Smooth muscle cell (in vitro differentiated cells): Measurements from ENCODE around the gene ARHGEF2. TPM values are rescaled to one million over a fixed set of nuclear protein-coding genes. Genes with fewer than 3 reads are reported as not detected.

ENCODE experiments used
- DNase-seq: peaks from one replicate; lab custom pipeline; 2025; ENCODE audit not compliant: unreplicated experiment; lab: John Stamatoyannopoulos, UW
- H2AFZ ChIP-seq: fragments of 200-600 bp; sonication (generic); 2 replicates; pipeline ENCODE4 v1.6.0; 2016; ENCODE audit warnings: antibody characterized with exemption, low read depth, mild to moderate bottlenecking
- H3F3A ChIP-seq: fragments of 200-600 bp; sonication (generic); 2 replicates; pipeline ENCODE4 v1.6.0; 2017; ENCODE audit warnings: antibody characterized with exemption, low read depth
- H3K27ac ChIP-seq: fragments of 200-600 bp; sonication (generic); 2 replicates; pipeline ENCODE4 v1.5.1; 2016; ENCODE audit warnings: low read depth, mild to moderate bottlenecking
- H3K27me3 ChIP-seq: fragments of 200-600 bp; sonication (generic); 2 replicates; pipeline ENCODE4 v1.6.1; 2016; ENCODE audit warnings: low read depth, mild to moderate bottlenecking
- H3K36me3 ChIP-seq: fragments of 200-600 bp; sonication (generic); 2 replicates; pipeline ENCODE4 v1.5.1; 2016; ENCODE audit warnings: low read depth
- H3K4me1 ChIP-seq: fragments of 200-600 bp; sonication (generic); 2 replicates; pipeline ENCODE4 v1.5.1; 2016; ENCODE audit warnings: low read depth
- H3K4me2 ChIP-seq: fragments of 200-600 bp; sonication (generic); 2 replicates; pipeline ENCODE4 v1.6.0; 2016; ENCODE audit warnings: mild to moderate bottlenecking
- H3K4me3 ChIP-seq: fragments of 200-600 bp; sonication (generic); 2 replicates; pipeline ENCODE4 v1.5.1; 2016; ENCODE audit warnings: mild to moderate bottlenecking
- H3K79me2 ChIP-seq: fragments of 200-600 bp; sonication (generic); 2 replicates; pipeline ENCODE4 v1.6.0; 2016; ENCODE audit warnings: low read depth, mild to moderate bottlenecking
- H3K9ac ChIP-seq: fragments of 200-600 bp; sonication (generic); 2 replicates; pipeline ENCODE4 v1.6.0; 2016; ENCODE audit warnings: low read depth
- H3K9me3 ChIP-seq: fragments of 200-600 bp; sonication (generic); replicated peaks from 2 replicates; pipeline ENCODE4 v1.5.1; 2016; ENCODE audit warnings: low read depth
- H4K20me1 ChIP-seq: fragments of 200-600 bp; sonication (generic); 2 replicates; pipeline ENCODE4 v1.6.0; 2016; ENCODE audit warnings: low read depth
- CTCF ChIP-seq: fragments of 200-600 bp; sonication (generic); IDR thresholded peaks from 2 replicates; pipeline ENCODE4 v1.5.1; 2017; ENCODE audit warnings: borderline replicate concordance, mild to moderate bottlenecking, antibody characterized with exemption; ENCODE audit not compliant: insufficient read depth, poor library complexity, severe bottlenecking
- WGBS: methylation state at CpG from one replicate; pipeline ENCODE4 v1.1.7; 2016; ENCODE audit warnings: low lambda C conversion rate; 5-methylcytosine and 5-hydroxymethylcytosine counted together
- polyA plus RNA-seq: library from polyadenylated mRNA; unstranded; fragments of >200 nt; fragmentation: Nextera tagmentation; extraction: Ambion mirVana; gene quantifications from 2 replicates; pipeline ENCODE4 v1.2.1, GENCODE V29; 2016
- total RNA-seq: library from RNA; depleted of rRNA; stranded (reverse); fragments of >200 nt; gene quantifications from 2 replicates; pipeline ENCODE4 v1.2.3, GENCODE V29; 2014

Gene ARHGEF2
- total and polyA plus RNA-seq, 2 experiments from 2014 or later: 21.0 to 30.2 TPM

DNA sequence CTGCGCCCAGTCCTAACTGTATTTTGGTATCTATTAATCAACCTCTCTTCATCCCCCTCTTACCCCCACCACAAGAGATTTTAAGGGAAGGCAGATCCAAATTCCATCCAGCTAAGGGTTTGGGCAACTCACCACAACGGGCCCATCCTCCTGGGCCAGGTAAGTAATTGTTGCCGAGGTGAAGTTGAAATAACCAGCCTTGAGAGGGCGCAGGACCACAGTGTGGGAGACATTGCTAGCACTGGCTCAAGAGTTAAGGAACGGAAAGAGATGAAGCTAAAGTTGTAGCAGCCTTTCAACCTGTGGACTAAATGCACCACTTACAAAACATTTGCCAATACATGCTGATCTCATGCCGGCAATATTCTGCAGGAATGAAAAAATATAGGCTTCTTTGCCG is 36.5 kb upstream of the ARHGEF2 start:
- Histone ChIP-seq H3K9me3 (no peaks in the 10 kb centered on the region), H4K20me1 (peaks cover 78% of the 10 kb centered on the region), H2AFZ (no peak overlapping the region), H3K4me2 (no peak overlapping the region), H3K36me3 (peaks cover 15% of the 10 kb centered on the region), H3K27me3 (no peaks in the 10 kb centered on the region), H3K27ac (no peak overlapping the region), H3K4me1 (peaks cover 6% of the 10 kb centered on the region), H3F3A (peaks cover 31% of the 10 kb centered on the region), H3K4me3 (no peak overlapping the region), H3K79me2 (peaks cover 46% of the 10 kb centered on the region), H3K9ac (no peak overlapping the region)
- DNase-seq: no peak
- WGBS: 96% methylated on average over 7 of the region's 7 CpGs
- no peak for TF ChIP-seq CTCF

GRCh38 chr1:156012051-156012817 is 33.9 kb upstream of the ARHGEF2 start:
- Histone ChIP-seq H4K20me1 (peaks cover 82% of the 10 kb centered on the region), H3K4me1 (no peaks in the 10 kb centered on the region), H3K4me2 (no peak overlapping the region), H3K27ac (no peak overlapping the region), H3K9me3 (no peaks in the 10 kb centered on the region), H3K79me2 (peaks cover 20% of the 10 kb centered on the region), H2AFZ (no peak overlapping the region), H3F3A (peaks cover 23% of the 10 kb centered on the region), H3K36me3 (peaks cover 23% of the 10 kb centered on the region), H3K27me3 (no peaks in the 10 kb centered on the region), H3K9ac (no peak overlapping the region), H3K4me3 (no peak overlapping the region)
- TF ChIP-seq CTCF: no peak
- no peak for DNase-seq
- WGBS: 97% methylated on average over 4 of the region's 4 CpGs

GRCh38 chr1:156009404-156009803 is 31.1 kb upstream of the ARHGEF2 start:
- Histone ChIP-seq H3K36me3 (peaks cover 19% of the 10 kb centered on the region), H4K20me1 (peaks cover 61% of the 10 kb centered on the region), H3K9ac (no peak overlapping the region), H2AFZ (no peak overlapping the region), H3K4me3 (no peak overlapping the region), H3K27ac (no peak overlapping the region), H3K4me2 (no peak overlapping the region), H3K9me3 (no peaks in the 10 kb centered on the region), H3K4me1 (no peaks in the 10 kb centered on the region), H3K27me3 (no peaks in the 10 kb centered on the region), H3F3A (peaks cover 30% of the 10 kb centered on the region), H3K79me2 (no peaks in the 10 kb centered on the region)
- TF ChIP-seq CTCF: no peak
- no peak for DNase-seq
- WGBS: 80% methylated on average over 3 of the region's 3 CpGs
